GM19395 (cell line): Measurements from ENCODE around the gene C20orf173.
A peak's percentile ranks its signal among the peaks of the same experiment; 100 is the strongest.
"Not testable (repeated sequence)": the region's sequence is repeated elsewhere in the genome, so short reads cannot be mapped to it uniquely, and the experiment has no call there.

Source experiments
- ATAC-seq: cut with Tn5 transposase; IDR thresholded peaks from one replicate; pipeline ENCODE4 v1.9.1; 2021; ENCODE audit warnings: mild to moderate bottlenecking, moderate library complexity; ENCODE audit not compliant: unreplicated experiment

The C20orf173 gene

GRCh38 chr20:35547329-35547728, 17.9 kb upstream of the C20orf173 start:
- ATAC-seq, result no peak

- no peak for ATAC-seq
Measured at GRCh38 chr20:35546127-35546526, 16.7 kb upstream of the C20orf173 start.

- not testable (repeated sequence) for ATAC-seq
Measured at GRCh38 chr20:35544941-35545340, 15.5 kb upstream of the C20orf173 start.

- ATAC-seq, result no peak
Measured at GRCh38 chr20:35544436-35544835, 15.0 kb upstream of the C20orf173 start.

GRCh38 chr20:35542990-35543389, 13.5 kb upstream of the C20orf173 start:
- ATAC-seq, result no peak

- ATAC-seq, result peak; percentile 96
Measured at GRCh38 chr20:35541783-35542662, 12.6 kb upstream of the C20orf173 start, which contains the start of gene ERGIC3. TSS of gene ERGIC3 (plus strand) at chr20:35542078. CDS start at chr20:35542098, 20 bp downstream.

GRCh38 chr20:35541118-35541782, 11.8 kb upstream of the C20orf173 start:
- no peak for ATAC-seq

- no peak for ATAC-seq
Measured at GRCh38 chr20:35539756-35540212, 10.3 kb upstream of the C20orf173 start.

- no peak for ATAC-seq
Measured at GRCh38 chr20:35527122-35527769, 2.2 kb downstream of the C20orf173 start.

- ATAC-seq, result no peak
Measured at GRCh38 chr20:35525639-35526038, 3.8 kb downstream of the C20orf173 start.

- no peak for ATAC-seq
Measured at GRCh38 chr20:35523298-35523888, 6.1 kb downstream of the C20orf173 start.

- ATAC-seq, result no peak
Measured at GRCh38 chr20:35518955-35519354, 10.5 kb downstream of the C20orf173 start.

GRCh38 chr20:35517767-35518166, 11.7 kb downstream of the C20orf173 start:
- not testable (repeated sequence) for ATAC-seq

GRCh38 chr20:35517125-35517524, 12.3 kb downstream of the C20orf173 start:
- no peak for ATAC-seq

- ATAC-seq, result no peak
Measured at GRCh38 chr20:35515949-35516645, 13.4 kb downstream of the C20orf173 start.

GRCh38 chr20:35515341-35515740, 14.1 kb downstream of the C20orf173 start:
- ATAC-seq, result no peak

- ATAC-seq, result no peak
Measured at GRCh38 chr20:35514371-35514932, 15.0 kb downstream of the C20orf173 start.

GRCh38 chr20:35511814-35512420, 17.5 kb downstream of the C20orf173 start:
- no peak for ATAC-seq

GRCh38 chr20:35510951-35511735, 18.3 kb downstream of the C20orf173 start:
- ATAC-seq, result no peak
